Activated CD4-positive, CD25-positive, alpha-beta regulatory T cell treated with anti-CD3 and anti-CD28 coated beads, Interleukin-2, amount 50 U/mL, for 72 hours (primary cell): Measurements from ENCODE around the gene IGFBP6.

Source experiments
- DNase-seq: peaks from one replicate; pipeline ENCODE4 v3.0.0; 2021

IGFBP6 gene

GRCh38 chr12:53122961-53123468 lies 25.5 kb downstream of the IGFBP6 start:
- no peak for DNase-seq

GRCh38 chr12:53123578-53124351 lies 26.3 kb downstream of the IGFBP6 start:
- DNase-seq = no peak

GRCh38 chr12:53124352-53124723 lies 26.9 kb downstream of the IGFBP6 start:
- no peak for DNase-seq

GRCh38 chr12:53127169-53127568 lies 29.7 kb downstream of the IGFBP6 start:
- DNase-seq = no peak

GRCh38 chr12:53128780-53129569 lies 31.5 kb downstream of the IGFBP6 start:
- no peak for DNase-seq

GRCh38 chr12:53131844-53132243 lies 34.4 kb downstream of the IGFBP6 start:
- no peak for DNase-seq

- DNase-seq = no peak
Observed at GRCh38 chr12:53133722-53134121, 36.3 kb downstream of the IGFBP6 start.

- no peak for DNase-seq
Observed at GRCh38 chr12:53143355-53143754, 45.9 kb downstream of the IGFBP6 start.

GRCh38 chr12:53145383-53146260 lies 48.2 kb downstream of the IGFBP6 start:
- DNase-seq = no peak

GRCh38 chr12:53147181-53147580 lies 49.7 kb downstream of the IGFBP6 start:
- no peak for DNase-seq

GRCh38 chr12:53147653-53148052 lies 50.2 kb downstream of the IGFBP6 start:
- no peak for DNase-seq

- DNase-seq = no peak
Observed at GRCh38 chr12:53151039-53151438, 53.6 kb downstream of the IGFBP6 start.
